Skin of body (tissue), 2 donors: ENCODE results near the gene DOCK3. TPM values are rescaled to one million over a fixed set of nuclear protein-coding genes. Genes with fewer than 3 reads are reported as not detected.
"Not testable (repeated sequence)": the region's sequence is repeated elsewhere in the genome, so short reads cannot be mapped to it uniquely, and the experiment has no call there.

Experiments used
- DNase-seq: peaks from one replicate; lab custom pipeline; 2025; lab: John Stamatoyannopoulos, UW
- total RNA-seq: library from RNA; depleted of rRNA; stranded (reverse); fragments of >200 nt; gene quantifications from one replicate; pipeline ENCODE4 v1.2.3, GENCODE V29; 2014

DOCK3 gene
- total RNA-seq, 1 donor from 2014 or later = 0.89 TPM

- no peak for DNase-seq
These were observed 1.4 kb downstream of the DOCK3 start for GRCh38 chr3:50676031-50676705.

- no peak for DNase-seq
These were observed 12.5 kb downstream of the DOCK3 start for GRCh38 chr3:50687127-50687751.

- no peak for DNase-seq
These were observed 13.2 kb downstream of the DOCK3 start for GRCh38 chr3:50687916-50688315.

GRCh38 chr3:50688602-50689001 lies 13.9 kb downstream of the DOCK3 start:
- DNase-seq = not testable (repeated sequence)

- DNase-seq = no peak
These were observed 14.8 kb downstream of the DOCK3 start for GRCh38 chr3:50689558-50689957.

GRCh38 chr3:50695031-50695430 lies 20.3 kb downstream of the DOCK3 start:
- DNase-seq = no peak

GRCh38 chr3:50696276-50696675 lies 21.5 kb downstream of the DOCK3 start:
- DNase-seq = no peak

- DNase-seq = no peak
These were observed 23.5 kb downstream of the DOCK3 start for GRCh38 chr3:50698269-50698668.

- DNase-seq = no peak
These were observed 33.9 kb downstream of the DOCK3 start for GRCh38 chr3:50708620-50709019.

GRCh38 chr3:50714946-50715345 lies 40.2 kb downstream of the DOCK3 start:
- DNase-seq = peak; percentile 40

GRCh38 chr3:50724831-50725230 lies 50.1 kb downstream of the DOCK3 start:
- no peak for DNase-seq

GRCh38 chr3:50734985-50735384 lies 60.3 kb downstream of the DOCK3 start:
- no peak for DNase-seq

- no peak for DNase-seq
These were observed 62.6 kb downstream of the DOCK3 start for GRCh38 chr3:50737193-50737905.

GRCh38 chr3:50737906-50738598 lies 63.3 kb downstream of the DOCK3 start:
- no peak for DNase-seq

GRCh38 chr3:50743643-50744042 lies 68.9 kb downstream of the DOCK3 start:
- DNase-seq = no peak

- DNase-seq = no peak
These were observed 75.1 kb downstream of the DOCK3 start for GRCh38 chr3:50749822-50750221.

GRCh38 chr3:50759015-50759414 lies 84.3 kb downstream of the DOCK3 start:
- no peak for DNase-seq

GRCh38 chr3:50777680-50778079 lies 103.0 kb downstream of the DOCK3 start:
- no peak for DNase-seq

- not testable (repeated sequence) for DNase-seq
These were observed 107.0 kb downstream of the DOCK3 start for GRCh38 chr3:50781766-50782165.

GRCh38 chr3:50786631-50787030 lies 111.9 kb downstream of the DOCK3 start:
- no peak for DNase-seq

GRCh38 chr3:50790894-50791293 lies 116.2 kb downstream of the DOCK3 start:
- not testable (repeated sequence) for DNase-seq

GRCh38 chr3:50792568-50792967 lies 117.8 kb downstream of the DOCK3 start:
- no peak for DNase-seq
